H9 (cell line): Measurements from ENCODE around the gene SH3RF3. TPM values are rescaled to one million over a fixed set of nuclear protein-coding genes. Genes with fewer than 3 reads are reported as not detected.

Experiments
- DNase-seq: peaks from one replicate; pipeline ENCODE4 v3.0.0-alpha.2; 2017
- H2AFZ ChIP-seq: one replicate; pipeline ENCODE4 v1.6.1; 2013; ENCODE audit warnings: mild to moderate bottlenecking, low read length, control low read depth, moderate library complexity
- H2AK5ac ChIP-seq: 2 replicates; pipeline ENCODE4 v1.6.1; 2013; ENCODE audit warnings: low read length, control low read depth, mixed read lengths; ENCODE audit not compliant: insufficient read length
- H2BK120ac ChIP-seq: one replicate; pipeline ENCODE4 v1.6.1; 2013; ENCODE audit warnings: low read depth, mild to moderate bottlenecking, low read length, control low read depth, inconsistent platforms; ENCODE audit not compliant: poor library complexity, severe bottlenecking
- H2BK12ac ChIP-seq: 2 replicates; pipeline ENCODE4 v1.6.1; 2013; ENCODE audit warnings: low read length, control low read depth, mixed read lengths, low read depth; ENCODE audit not compliant: insufficient read length
- H2BK15ac ChIP-seq: 2 replicates; pipeline ENCODE4 v1.6.1; 2013; ENCODE audit warnings: low read depth, low read length, control low read depth
- H2BK20ac ChIP-seq: one replicate; pipeline ENCODE4 v1.6.1; 2013; ENCODE audit warnings: low read depth, mild to moderate bottlenecking, low read length, control low read depth, inconsistent platforms; ENCODE audit not compliant: poor library complexity, severe bottlenecking
- H2BK5ac ChIP-seq: 2 replicates; pipeline ENCODE4 v1.6.1; 2013; ENCODE audit warnings: low read length, control low read depth, mixed read lengths; ENCODE audit not compliant: insufficient read length
- H3K14ac ChIP-seq: 2 replicates; pipeline ENCODE4 v1.6.1; 2013; ENCODE audit warnings: low read length, control low read depth; ENCODE audit not compliant: insufficient read depth
- H3K18ac ChIP-seq: 2 replicates; pipeline ENCODE4 v1.6.1; 2013; ENCODE audit warnings: low read depth, mild to moderate bottlenecking, mixed read lengths, low read length, control low read depth; ENCODE audit not compliant: insufficient read length
- H3K23ac ChIP-seq: 2 replicates; pipeline ENCODE4 v1.6.1; 2013; ENCODE audit warnings: low read length, control low read depth, mixed read lengths, low read depth; ENCODE audit not compliant: insufficient read length
- H3K23me2 ChIP-seq: 2 replicates; pipeline ENCODE4 v1.6.1; 2013; ENCODE audit warnings: low read depth, mild to moderate bottlenecking, mixed read lengths, low read length, control low read depth; ENCODE audit not compliant: insufficient read length, poor library complexity, severe bottlenecking
- H3K27ac ChIP-seq: 2 replicates; pipeline ENCODE4 v1.5.1; 2013; ENCODE audit warnings: low read length, control low read depth, mixed read lengths, low read depth; ENCODE audit not compliant: insufficient read length
- H3K27me3 ChIP-seq: 2 replicates; pipeline ENCODE4 v1.6.1; 2013; ENCODE audit warnings: low read length, control low read depth, inconsistent platforms; ENCODE audit not compliant: insufficient read depth
- H3K4ac ChIP-seq: 2 replicates; pipeline ENCODE4 v1.6.1; 2013; ENCODE audit warnings: low read depth, mild to moderate bottlenecking, control low read depth, inconsistent platforms, low read length, moderate library complexity
- H3K4me1 ChIP-seq: 2 replicates; pipeline ENCODE4 v1.6.1; 2013; ENCODE audit warnings: low read length, control low read depth, inconsistent platforms; ENCODE audit not compliant: insufficient read depth
- H3K4me2 ChIP-seq: 2 replicates; pipeline ENCODE4 v1.6.1; 2013; ENCODE audit warnings: low read length, control low read depth, mixed read lengths; ENCODE audit not compliant: insufficient read length, insufficient read depth
- H3K56ac ChIP-seq: 2 replicates; pipeline ENCODE4 v1.6.1; 2013; ENCODE audit warnings: low read depth, mild to moderate bottlenecking, mixed read lengths, low read length, control low read depth; ENCODE audit not compliant: insufficient read length
- H3K79me1 ChIP-seq: 2 replicates; pipeline ENCODE4 v1.6.1; 2013; ENCODE audit warnings: low read depth, mild to moderate bottlenecking, moderate library complexity, low read length, control low read depth, inconsistent platforms; ENCODE audit not compliant: insufficient read depth, poor library complexity, severe bottlenecking
- H3K79me2 ChIP-seq: 2 replicates; pipeline ENCODE4 v1.6.1; 2013; ENCODE audit warnings: low read length, control low read depth, inconsistent platforms; ENCODE audit not compliant: insufficient read depth
- H3K9ac ChIP-seq: 2 replicates; pipeline ENCODE4 v1.6.1; 2013; ENCODE audit warnings: low read length, control low read depth, mixed read lengths; ENCODE audit not compliant: insufficient read length; ENCODE audit errors: extremely low read depth
- H3K9me3 ChIP-seq: one replicate; pipeline ENCODE4 v1.6.1; 2013; ENCODE audit warnings: low read depth, low read length, inconsistent platforms; ENCODE audit not compliant: control insufficient read depth
- H3T11ph ChIP-seq: one replicate; pipeline ENCODE4 v1.6.1; 2013; ENCODE audit warnings: mild to moderate bottlenecking, low read length, control low read depth, inconsistent platforms
- H4K20me1 ChIP-seq: one replicate; pipeline ENCODE4 v1.6.1; 2013; ENCODE audit not compliant: control insufficient read depth, insufficient read length, insufficient read depth
- H4K5ac ChIP-seq: 2 replicates; pipeline ENCODE4 v1.6.1; 2013; ENCODE audit warnings: low read depth, mild to moderate bottlenecking, mixed read lengths, low read length, control low read depth; ENCODE audit not compliant: insufficient read length
- H4K8ac ChIP-seq: replicated peaks from 2 replicates; pipeline ENCODE4 v1.6.1; 2013; ENCODE audit warnings: low read length, control low read depth, mixed read lengths, low read depth; ENCODE audit not compliant: insufficient read length
- H4K91ac ChIP-seq: 2 replicates; pipeline ENCODE4 v1.6.1; 2013; ENCODE audit warnings: low read depth, mild to moderate bottlenecking, moderate library complexity, mixed read lengths, low read length, control low read depth; ENCODE audit not compliant: insufficient read length
- H3K27ac Mint-ChIP-seq, 3 experiments: 2 replicates in 2 of 3; 3 replicates in 1 of 3; pipeline ENCODE4 v1.8.0; 2020 to 2021; ENCODE audit warnings: mixed read lengths in 3 of 3, mild to moderate bottlenecking in 1 of 3, moderate library complexity in 1 of 3
- H3K27me3 Mint-ChIP-seq: 2 replicates; pipeline ENCODE4 v1.8.0; 2021; ENCODE audit warnings: low read depth, mild to moderate bottlenecking, moderate library complexity, mixed read lengths
- H3K36me3 Mint-ChIP-seq, 3 experiments: 2 replicates in 2 of 3; 3 replicates in 1 of 3; pipeline ENCODE4 v1.8.0; 2020 to 2021; ENCODE audit warnings: low read depth in 3 of 3, mixed read lengths in 3 of 3; ENCODE audit not compliant: insufficient read depth in 1 of 3
- H3K4me1 Mint-ChIP-seq, 2 experiments: 2 replicates each; pipeline ENCODE4 v1.8.0; 2020; ENCODE audit warnings: mixed read lengths in 2 of 2
- H3K4me3 Mint-ChIP-seq, 2 experiments: 2 replicates in 1 of 2; 3 replicates in 1 of 2; pipeline ENCODE4 v1.8.0; 2020 to 2021; ENCODE audit warnings: mild to moderate bottlenecking in 2 of 2, mixed read lengths in 2 of 2, moderate library complexity in 1 of 2
- H3K9me3 Mint-ChIP-seq, 2 experiments: 2 replicates in 1 of 2; 3 replicates in 1 of 2; pipeline ENCODE4 v1.8.0; 2020; ENCODE audit warnings: mild to moderate bottlenecking in 2 of 2, mixed read lengths in 2 of 2, moderate library complexity in 1 of 2
- WGBS: extraction: QIAGEN DNeasy Blood & Tissue Kit; methylation state at CpG from one replicate; pipeline ENCODE4 v1.1.7; 2013; ENCODE audit warnings: missing lambda C conversion rate, low lambda C conversion rate, mixed read lengths; ENCODE audit not compliant: insufficient read length; ENCODE audit errors: extremely low coverage; 5-methylcytosine and 5-hydroxymethylcytosine counted together
- total RNA-seq: library from RNA; stranded (reverse); gene quantifications from 2 replicates; pipeline ENCODE4 v1.2.1, GENCODE V29; 2021
- TF ChIP-seq, protein P1 (sequence below): fragments of 200-600 bp; sonication (generic); conservative IDR thresholded peaks from 3 replicates; pipeline ENCODE4 v1.8.0; 2021; ENCODE audit warnings: antibody characterized with exemption, mild to moderate bottlenecking

The SH3RF3 gene
- total RNA-seq, 1 experiment from 2014 or later: 0.46 TPM

DNA sequence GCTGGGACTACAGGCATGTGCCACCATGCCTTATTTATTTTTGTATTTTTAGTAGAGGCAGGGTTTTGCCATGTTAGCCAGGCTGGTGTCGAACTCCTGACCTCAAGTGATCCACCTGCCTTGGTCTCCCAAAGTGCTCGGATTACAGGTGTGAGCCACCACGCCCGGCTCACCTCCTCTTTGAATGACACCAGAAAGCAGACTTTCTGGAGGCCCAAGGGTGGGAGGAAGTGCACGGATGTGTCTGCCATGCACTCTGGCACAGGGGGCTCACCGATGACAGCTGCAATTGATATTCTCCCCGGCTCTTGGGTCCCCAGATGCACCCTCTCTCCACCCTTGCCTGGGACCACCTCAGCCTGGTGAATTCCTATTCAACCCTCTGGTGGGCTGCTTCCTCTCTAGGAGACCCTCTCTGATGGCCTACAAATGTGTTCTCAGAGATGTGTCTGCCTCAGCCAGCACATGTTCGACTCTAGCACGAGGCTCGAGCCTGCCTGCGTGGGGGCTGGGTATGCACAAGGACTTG lies 397.5 kb downstream of the SH3RF3 start:
- no peak overlapping the region for H3K23ac ChIP-seq
- H2BK20ac ChIP-seq: no peak overlapping the region
- no peaks in the 10 kb centered on the region for H3K23me2 ChIP-seq
- no peaks in the 10 kb centered on the region for H3K79me1 ChIP-seq
- no peak overlapping the region for H3K4me3 Mint-ChIP-seq
- no peaks in the 10 kb centered on the region for H3K4me1 ChIP-seq
- H2BK15ac ChIP-seq: no peak overlapping the region
- no peak overlapping the region for H3K56ac ChIP-seq
- TF ChIP-seq, protein P1, sequence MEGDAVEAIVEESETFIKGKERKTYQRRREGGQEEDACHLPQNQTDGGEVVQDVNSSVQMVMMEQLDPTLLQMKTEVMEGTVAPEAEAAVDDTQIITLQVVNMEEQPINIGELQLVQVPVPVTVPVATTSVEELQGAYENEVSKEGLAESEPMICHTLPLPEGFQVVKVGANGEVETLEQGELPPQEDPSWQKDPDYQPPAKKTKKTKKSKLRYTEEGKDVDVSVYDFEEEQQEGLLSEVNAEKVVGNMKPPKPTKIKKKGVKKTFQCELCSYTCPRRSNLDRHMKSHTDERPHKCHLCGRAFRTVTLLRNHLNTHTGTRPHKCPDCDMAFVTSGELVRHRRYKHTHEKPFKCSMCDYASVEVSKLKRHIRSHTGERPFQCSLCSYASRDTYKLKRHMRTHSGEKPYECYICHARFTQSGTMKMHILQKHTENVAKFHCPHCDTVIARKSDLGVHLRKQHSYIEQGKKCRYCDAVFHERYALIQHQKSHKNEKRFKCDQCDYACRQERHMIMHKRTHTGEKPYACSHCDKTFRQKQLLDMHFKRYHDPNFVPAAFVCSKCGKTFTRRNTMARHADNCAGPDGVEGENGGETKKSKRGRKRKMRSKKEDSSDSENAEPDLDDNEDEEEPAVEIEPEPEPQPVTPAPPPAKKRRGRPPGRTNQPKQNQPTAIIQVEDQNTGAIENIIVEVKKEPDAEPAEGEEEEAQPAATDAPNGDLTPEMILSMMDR: no peak
- no peaks in the 10 kb centered on the region for H3K79me2 ChIP-seq
- no peak for DNase-seq
- no peak overlapping the region for H3K14ac ChIP-seq
- H4K91ac ChIP-seq: no peak overlapping the region
- no peak overlapping the region for H3K27ac ChIP-seq
- H3K27me3 ChIP-seq: no peaks in the 10 kb centered on the region
- H4K5ac ChIP-seq: no peak overlapping the region
- H2BK120ac ChIP-seq: no peak overlapping the region
- H2AFZ ChIP-seq: no peak overlapping the region
- no CpG with 5 or more reads among the region's 11 CpGs for WGBS
- H3T11ph ChIP-seq: no peak overlapping the region
- no peak overlapping the region for H2BK5ac ChIP-seq
- H4K20me1 ChIP-seq: no peaks in the 10 kb centered on the region
- H3K27me3 Mint-ChIP-seq: no peaks in the 10 kb centered on the region
- no peak overlapping the region for H4K8ac ChIP-seq
- H2BK12ac ChIP-seq: no peak overlapping the region
- no peaks in the 10 kb centered on the region for H3K36me3 Mint-ChIP-seq
- no peak overlapping the region for H3K27ac Mint-ChIP-seq
- H3K4me1 Mint-ChIP-seq: no peaks in the 10 kb centered on the region
- H2AK5ac ChIP-seq: no peak overlapping the region
- no peak overlapping the region for H3K4me2 ChIP-seq
- no peaks in the 10 kb centered on the region for H3K9me3 ChIP-seq
- no peak overlapping the region for H3K18ac ChIP-seq
- H3K4ac ChIP-seq: no peak overlapping the region
- no peak overlapping the region for H3K9ac ChIP-seq
- no peaks in the 10 kb centered on the region for H3K9me3 Mint-ChIP-seq
